Measurements from ENCODE around the gene SH3BGR. TPM values are rescaled to one million over a fixed set of nuclear protein-coding genes. Genes with fewer than 3 reads are reported as not detected.

Gene SH3BGR
- total and polyA plus RNA-seq, 2 donors from 2014 or later, result 4.0 to 12.2 TPM

DNA sequence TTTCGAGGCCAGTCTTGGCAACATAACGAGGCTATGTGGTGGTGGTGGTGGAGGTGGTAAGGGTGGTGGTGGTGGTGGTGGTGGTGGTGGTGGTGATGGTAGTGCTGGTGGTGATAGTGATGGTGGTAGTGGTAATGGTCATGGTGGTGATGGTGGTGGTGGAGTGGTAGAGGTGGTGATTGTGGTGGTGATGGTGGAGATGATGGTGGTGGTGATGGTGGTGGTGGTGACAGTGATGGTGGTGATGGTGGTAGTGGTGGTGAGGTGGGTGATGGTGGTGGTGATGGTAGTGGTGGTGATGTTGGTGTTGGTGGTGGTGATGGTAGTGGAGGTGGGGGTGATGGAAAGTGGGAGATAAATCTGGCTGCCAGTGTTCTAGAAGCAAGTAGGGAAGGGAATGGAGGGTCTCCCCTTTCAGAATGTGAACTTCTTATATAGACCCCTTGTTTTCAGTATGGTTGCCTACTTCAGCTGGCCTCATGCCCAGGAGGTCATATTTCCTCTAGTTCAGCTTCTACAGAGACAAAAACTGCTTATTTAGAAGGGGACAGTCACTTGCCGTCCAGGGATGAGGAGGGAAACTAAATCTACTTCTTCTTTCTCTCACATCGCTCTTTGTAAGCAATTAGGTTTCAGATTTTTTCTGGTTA is 27.5 kb downstream of the SH3BGR start:
- DNase-seq, result no peak
- Histone ChIP-seq H3K4me3 (ENCODE audit: low read length in 3 of 3) (no peak overlapping the region), H3K27ac (ENCODE audit: low read depth in 2 of 2, low read length in 2 of 2) (no peak overlapping the region), H3K4me1 (ENCODE audit: control insufficient read depth in 2 of 3, insufficient read depth in 2 of 3, low read depth in 1 of 3, low read length in 3 of 3) (no peaks in the 10 kb centered on the region), H3K9ac (ENCODE audit: low read length in 3 of 3) (no peak overlapping the region), H3K27me3 (ENCODE audit: control insufficient read depth, insufficient read depth, low read length) (no peaks in the 10 kb centered on the region), H3K36me3 (ENCODE audit: control insufficient read depth in 2 of 3, insufficient read depth in 3 of 3, low read length in 3 of 3) (no peaks in the 10 kb centered on the region), H3K9me3 (ENCODE audit: control insufficient read depth in 2 of 3, insufficient read depth in 1 of 3, low read length in 3 of 3) (no peaks in the 10 kb centered on the region)
- FAIRE-seq, result no peak
- intact Hi-C loops (cut with DNase I), result no loop called here
- TF ChIP-seq, protein P1, sequence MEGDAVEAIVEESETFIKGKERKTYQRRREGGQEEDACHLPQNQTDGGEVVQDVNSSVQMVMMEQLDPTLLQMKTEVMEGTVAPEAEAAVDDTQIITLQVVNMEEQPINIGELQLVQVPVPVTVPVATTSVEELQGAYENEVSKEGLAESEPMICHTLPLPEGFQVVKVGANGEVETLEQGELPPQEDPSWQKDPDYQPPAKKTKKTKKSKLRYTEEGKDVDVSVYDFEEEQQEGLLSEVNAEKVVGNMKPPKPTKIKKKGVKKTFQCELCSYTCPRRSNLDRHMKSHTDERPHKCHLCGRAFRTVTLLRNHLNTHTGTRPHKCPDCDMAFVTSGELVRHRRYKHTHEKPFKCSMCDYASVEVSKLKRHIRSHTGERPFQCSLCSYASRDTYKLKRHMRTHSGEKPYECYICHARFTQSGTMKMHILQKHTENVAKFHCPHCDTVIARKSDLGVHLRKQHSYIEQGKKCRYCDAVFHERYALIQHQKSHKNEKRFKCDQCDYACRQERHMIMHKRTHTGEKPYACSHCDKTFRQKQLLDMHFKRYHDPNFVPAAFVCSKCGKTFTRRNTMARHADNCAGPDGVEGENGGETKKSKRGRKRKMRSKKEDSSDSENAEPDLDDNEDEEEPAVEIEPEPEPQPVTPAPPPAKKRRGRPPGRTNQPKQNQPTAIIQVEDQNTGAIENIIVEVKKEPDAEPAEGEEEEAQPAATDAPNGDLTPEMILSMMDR (IDR thresholded peaks at IDR 0.05; ENCODE audit: borderline replicate concordance, extremely low read depth, insufficient read depth), result no peak

DNA sequence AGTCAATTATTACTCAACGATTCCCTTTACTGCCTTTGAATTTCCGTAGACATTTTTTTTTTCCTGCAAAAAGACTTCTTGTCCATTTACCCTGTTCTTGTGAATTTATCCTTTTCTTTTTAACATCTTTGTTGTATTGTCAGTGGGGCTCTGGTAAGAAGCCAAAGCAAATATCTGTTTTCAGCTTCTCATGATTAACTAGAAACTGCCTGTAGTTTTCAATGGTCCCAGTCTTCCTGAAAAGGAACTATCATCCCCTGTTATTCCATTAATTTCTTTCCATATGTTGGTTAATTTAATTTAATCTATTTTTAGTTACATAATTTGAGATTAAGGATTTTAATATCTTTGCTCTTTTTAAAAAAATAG is 28.0 kb downstream of the SH3BGR start:
- Histone ChIP-seq H3K9ac (ENCODE audit: low read length in 3 of 3) (no peak overlapping the region), H3K36me3 (ENCODE audit: control insufficient read depth in 2 of 3, insufficient read depth in 3 of 3, low read length in 3 of 3) (no peaks in the 10 kb centered on the region), H3K4me1 (ENCODE audit: control insufficient read depth in 2 of 3, insufficient read depth in 2 of 3, low read depth in 1 of 3, low read length in 3 of 3) (no peaks in the 10 kb centered on the region), H3K4me3 (ENCODE audit: low read length in 3 of 3) (no peak overlapping the region), H3K27me3 (ENCODE audit: control insufficient read depth, insufficient read depth, low read length) (no peaks in the 10 kb centered on the region), H3K27ac (ENCODE audit: low read depth in 2 of 2, low read length in 2 of 2) (no peak overlapping the region), H3K9me3 (ENCODE audit: control insufficient read depth in 2 of 3, insufficient read depth in 1 of 3, low read length in 3 of 3) (no peaks in the 10 kb centered on the region)
- TF ChIP-seq, protein P1 (IDR thresholded peaks at IDR 0.05; ENCODE audit: borderline replicate concordance, extremely low read depth, insufficient read depth), result no peak
- DNase-seq, result no peak
- no peak for FAIRE-seq
- intact Hi-C loops (cut with DNase I), result no loop called here

DNA sequence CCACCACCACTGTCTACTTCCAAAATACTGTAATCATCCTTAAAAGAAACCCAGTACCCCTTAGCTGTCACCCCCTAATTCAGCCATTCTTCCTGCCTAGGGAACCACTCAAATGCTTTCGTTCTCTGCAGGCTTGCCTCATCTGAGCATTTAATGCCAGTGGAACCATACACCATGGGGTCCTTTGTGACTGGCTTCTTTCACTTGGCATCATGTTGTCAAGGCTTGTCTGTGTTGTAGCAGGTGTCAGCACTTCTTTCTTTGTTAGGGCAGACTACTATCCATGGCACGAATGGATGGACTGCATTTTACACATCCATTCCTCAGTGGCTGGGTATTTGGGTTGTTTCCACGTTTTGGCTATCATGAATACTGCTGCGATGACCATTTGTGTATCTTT is 28.5 kb downstream of the SH3BGR start:
- H3K27me3 ChIP-seq (ENCODE audit: control insufficient read depth, insufficient read depth, low read length), result no peaks in the 10 kb centered on the region
- intact Hi-C loops (cut with DNase I), result no loop called here
- H3K4me3 ChIP-seq (ENCODE audit: low read length in 3 of 3), result no peak overlapping the region
- TF ChIP-seq, protein P1 (IDR thresholded peaks at IDR 0.05; ENCODE audit: borderline replicate concordance, extremely low read depth, insufficient read depth), result no peak
- H3K4me1 ChIP-seq (ENCODE audit: control insufficient read depth in 2 of 3, insufficient read depth in 2 of 3, low read depth in 1 of 3, low read length in 3 of 3), result no peaks in the 10 kb centered on the region
- no peaks in the 10 kb centered on the region for H3K9me3 ChIP-seq (ENCODE audit: control insufficient read depth in 2 of 3, insufficient read depth in 1 of 3, low read length in 3 of 3)
- FAIRE-seq (no peak), DNase-seq (no peak)
- no peak overlapping the region for H3K9ac ChIP-seq (ENCODE audit: low read length in 3 of 3)
- H3K27ac ChIP-seq (ENCODE audit: low read depth in 2 of 2, low read length in 2 of 2), result no peak overlapping the region
- no peaks in the 10 kb centered on the region for H3K36me3 ChIP-seq (ENCODE audit: control insufficient read depth in 2 of 3, insufficient read depth in 3 of 3, low read length in 3 of 3)

DNA sequence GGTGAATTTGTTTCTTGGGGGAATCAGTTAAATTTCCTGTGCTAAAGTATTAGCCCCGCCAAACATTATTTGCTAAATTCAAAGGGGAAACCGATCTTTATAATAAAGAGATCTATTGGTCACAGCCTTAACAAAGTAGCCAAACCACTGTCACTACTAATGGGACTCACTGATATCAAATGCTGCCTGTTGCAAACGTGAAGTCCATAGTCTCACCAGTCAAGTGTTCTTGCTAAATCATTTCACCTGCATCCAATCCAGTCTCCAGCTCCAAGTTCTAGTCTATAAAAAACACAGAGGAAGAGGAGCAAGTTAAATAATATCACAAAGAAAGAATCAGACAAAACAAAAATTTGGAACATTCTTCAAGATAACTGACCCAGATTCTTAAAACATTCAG is 30.1 kb downstream of the SH3BGR start:
- Histone ChIP-seq H3K9me3 (ENCODE audit: control insufficient read depth in 2 of 3, insufficient read depth in 1 of 3, low read length in 3 of 3) (no peaks in the 10 kb centered on the region), H3K27ac (ENCODE audit: low read depth in 2 of 2, low read length in 2 of 2) (no peak overlapping the region), H3K36me3 (ENCODE audit: control insufficient read depth in 2 of 3, insufficient read depth in 3 of 3, low read length in 3 of 3) (no peaks in the 10 kb centered on the region), H3K9ac (ENCODE audit: low read length in 3 of 3) (no peak overlapping the region), H3K4me3 (ENCODE audit: low read length in 3 of 3) (no peak overlapping the region), H3K27me3 (ENCODE audit: control insufficient read depth, insufficient read depth, low read length) (no peaks in the 10 kb centered on the region), H3K4me1 (ENCODE audit: control insufficient read depth in 2 of 3, insufficient read depth in 2 of 3, low read depth in 1 of 3, low read length in 3 of 3) (no peaks in the 10 kb centered on the region)
- no peak for DNase-seq
- FAIRE-seq, result no peak
- intact Hi-C loops (cut with DNase I), result no loop called here
- TF ChIP-seq, protein P1 (IDR thresholded peaks at IDR 0.05; ENCODE audit: borderline replicate concordance, extremely low read depth, insufficient read depth), result no peak
